A549 treated with DMSO at 1 μM for 4 hours (cell line): Measurements from ENCODE around the gene FBXO38. TPM values are rescaled to one million over a fixed set of nuclear protein-coding genes. Genes with fewer than 3 reads are reported as not detected.

Experiments
- total RNA-seq: library from RNA; stranded (reverse); fragments of 200-300 nt; extraction: Qiagen RNA extraction; gene quantifications from 5 replicates; pipeline ENCODE4 v1.2.3, GENCODE V29; 2022; ENCODE audit warnings: low read depth

FBXO38 gene, protein sequence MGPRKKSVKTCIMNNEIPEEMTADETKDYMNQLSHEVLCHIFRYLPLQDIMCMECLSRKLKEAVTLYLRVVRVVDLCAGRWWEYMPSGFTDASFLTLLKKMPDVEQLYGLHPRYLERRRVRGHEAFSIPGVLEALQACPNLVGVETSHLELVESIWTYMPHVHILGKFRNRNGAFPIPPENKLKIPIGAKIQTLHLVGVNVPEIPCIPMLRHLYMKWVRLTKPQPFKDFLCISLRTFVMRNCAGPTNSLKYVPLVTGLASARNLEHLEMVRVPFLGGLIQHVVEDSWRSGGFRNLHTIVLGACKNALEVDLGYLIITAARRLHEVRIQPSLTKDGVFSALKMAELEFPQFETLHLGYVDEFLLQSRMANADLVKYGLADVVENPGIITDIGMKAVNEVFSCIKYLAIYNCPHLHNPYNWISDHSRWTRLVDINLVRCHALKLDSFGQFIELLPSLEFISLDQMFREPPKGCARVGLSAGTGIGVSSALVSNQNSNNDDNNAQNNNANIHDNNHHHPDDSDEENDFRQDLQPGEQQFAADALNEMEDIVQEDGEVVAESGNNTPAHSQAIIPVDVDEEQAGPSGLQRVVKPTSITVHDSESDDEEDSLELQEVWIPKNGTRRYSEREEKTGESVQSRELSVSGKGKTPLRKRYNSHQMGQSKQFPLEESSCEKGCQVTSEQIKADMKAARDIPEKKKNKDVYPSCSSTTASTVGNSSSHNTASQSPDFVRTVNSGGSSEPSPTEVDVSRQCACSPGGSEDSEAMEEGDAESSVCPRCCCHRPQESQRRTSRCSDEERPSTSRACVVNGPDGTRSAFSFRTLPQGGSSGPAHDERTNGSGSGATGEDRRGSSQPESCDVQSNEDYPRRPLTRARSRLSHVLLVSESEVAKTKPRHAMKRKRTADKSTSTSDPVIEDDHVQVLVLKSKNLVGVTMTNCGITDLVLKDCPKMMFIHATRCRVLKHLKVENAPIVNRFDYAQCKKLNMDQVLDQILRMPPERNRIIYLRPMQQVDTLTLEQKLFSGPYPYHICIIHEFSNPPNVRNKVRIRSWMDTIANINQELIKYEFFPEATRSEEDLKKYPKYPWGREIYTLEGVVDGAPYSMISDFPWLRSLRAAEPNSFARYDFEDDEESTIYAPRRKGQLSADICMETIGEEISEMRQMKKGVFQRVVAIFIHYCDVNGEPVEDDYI
- 16.7 to 23.9 TPM (median 18.7 TPM) in 5 replicates for total RNA-seq

DNA sequence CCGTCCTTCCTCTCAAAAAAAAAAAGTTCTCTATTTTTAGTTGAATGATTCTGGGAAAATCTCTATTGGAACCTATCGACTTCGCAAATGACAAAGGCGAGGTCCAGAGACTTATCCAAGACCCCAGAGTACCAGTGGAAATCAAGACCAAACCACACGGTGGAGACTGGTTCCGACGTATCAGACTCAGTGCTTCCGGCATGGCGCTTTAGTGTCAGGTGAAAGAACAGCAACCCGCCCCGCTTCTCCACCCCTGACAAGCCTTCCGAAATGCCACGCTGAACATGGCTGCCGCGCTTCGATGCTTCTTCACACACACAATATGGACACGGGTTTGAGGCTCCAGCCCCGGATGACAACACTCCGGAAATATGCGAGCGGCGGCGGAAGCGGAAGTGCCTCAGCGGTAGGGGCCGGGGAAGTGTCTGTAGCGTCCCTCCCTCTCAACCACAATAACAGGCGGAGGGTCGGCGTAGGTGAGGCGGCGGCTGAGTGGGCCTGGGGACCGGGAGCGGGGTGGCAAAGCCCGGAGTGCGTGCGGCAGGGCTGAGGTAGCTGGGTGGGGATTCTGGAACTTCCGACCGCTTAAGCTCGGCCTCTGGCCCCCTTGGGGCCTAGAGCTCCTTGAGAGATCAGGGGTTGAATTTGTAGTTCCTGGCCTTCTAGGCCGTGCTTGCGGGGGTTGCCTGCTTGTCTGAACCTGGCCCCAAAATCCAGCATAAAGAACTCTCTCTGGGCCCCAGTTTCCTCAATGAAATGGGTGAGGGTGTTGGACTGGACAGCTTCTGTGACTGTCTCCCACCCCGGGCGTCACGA lies at the start of gene FBXO38:
FBXO38 (plus strand) TSS at position 395 of the 816 bp plus-strand sequence. CDS start 10,819 bp downstream, outside the sequence.

DNA sequence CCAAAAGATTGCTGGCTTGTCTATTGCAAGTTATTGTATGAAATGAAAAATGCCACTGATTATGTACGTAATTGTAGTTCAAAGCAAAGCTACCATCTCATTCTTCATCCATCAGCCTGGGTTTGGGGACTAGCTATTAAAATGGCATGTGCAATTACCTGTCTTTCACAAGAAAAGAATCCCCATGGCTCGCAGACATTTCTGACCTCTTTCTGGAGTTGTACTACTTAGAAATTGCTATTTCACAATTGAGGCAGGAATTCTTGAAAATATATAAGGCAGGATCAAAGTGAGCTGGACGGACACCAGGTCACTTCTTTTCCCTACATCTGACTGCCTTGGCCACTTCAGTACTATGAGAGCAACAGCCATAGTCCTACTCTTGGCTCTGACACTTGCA lies 48.5 kb upstream of the FBXO38 start, which contains the start of gene SPINK9:
SPINK9 (plus strand) TSS at position 301 of the 400 bp plus-strand sequence; CDS start at position 356, 55 bp downstream.

Other genes starting within 250 kb of the FBXO38 start
- not detected in 5 replicates for gene SPINK14, start 215.4 kb upstream of the FBXO38 start, total RNA-seq
- gene SPINK6, start 180.9 kb upstream of the FBXO38 start, total RNA-seq = 0.32 to 0.76 TPM (median 0.48 TPM) in 5 replicates
- not detected in 5 replicates for gene MARCOL, start 145.4 kb upstream of the FBXO38 start, total RNA-seq
- gene SPINK13, start 115.2 kb upstream of the FBXO38 start, total RNA-seq = not detected in 5 replicates
- gene SPINK7, start 71.5 kb upstream of the FBXO38 start, total RNA-seq = not detected in 5 replicates
- not detected in 5 replicates for gene SPINK9, start 48.4 kb upstream of the FBXO38 start, total RNA-seq